Activated naive CD4-positive, alpha-beta T cell (primary cell): ENCODE measurements around the gene RXRB.
A peak's percentile ranks its signal among the peaks of the same experiment; 100 is the strongest.
"Not testable (repeated sequence)": the region's sequence is repeated elsewhere in the genome, so short reads cannot be mapped to it uniquely, and the experiment has no call there.

Experiments used
- DNase-seq, 4 experiments: peaks; one replicate each; lab custom pipeline; 2025; lab: John Stamatoyannopoulos, UW

Gene RXRB

GRCh38 chr6:33163540-33163939 is 36.9 kb downstream of the RXRB start:
- DNase-seq: no peak

DNA sequence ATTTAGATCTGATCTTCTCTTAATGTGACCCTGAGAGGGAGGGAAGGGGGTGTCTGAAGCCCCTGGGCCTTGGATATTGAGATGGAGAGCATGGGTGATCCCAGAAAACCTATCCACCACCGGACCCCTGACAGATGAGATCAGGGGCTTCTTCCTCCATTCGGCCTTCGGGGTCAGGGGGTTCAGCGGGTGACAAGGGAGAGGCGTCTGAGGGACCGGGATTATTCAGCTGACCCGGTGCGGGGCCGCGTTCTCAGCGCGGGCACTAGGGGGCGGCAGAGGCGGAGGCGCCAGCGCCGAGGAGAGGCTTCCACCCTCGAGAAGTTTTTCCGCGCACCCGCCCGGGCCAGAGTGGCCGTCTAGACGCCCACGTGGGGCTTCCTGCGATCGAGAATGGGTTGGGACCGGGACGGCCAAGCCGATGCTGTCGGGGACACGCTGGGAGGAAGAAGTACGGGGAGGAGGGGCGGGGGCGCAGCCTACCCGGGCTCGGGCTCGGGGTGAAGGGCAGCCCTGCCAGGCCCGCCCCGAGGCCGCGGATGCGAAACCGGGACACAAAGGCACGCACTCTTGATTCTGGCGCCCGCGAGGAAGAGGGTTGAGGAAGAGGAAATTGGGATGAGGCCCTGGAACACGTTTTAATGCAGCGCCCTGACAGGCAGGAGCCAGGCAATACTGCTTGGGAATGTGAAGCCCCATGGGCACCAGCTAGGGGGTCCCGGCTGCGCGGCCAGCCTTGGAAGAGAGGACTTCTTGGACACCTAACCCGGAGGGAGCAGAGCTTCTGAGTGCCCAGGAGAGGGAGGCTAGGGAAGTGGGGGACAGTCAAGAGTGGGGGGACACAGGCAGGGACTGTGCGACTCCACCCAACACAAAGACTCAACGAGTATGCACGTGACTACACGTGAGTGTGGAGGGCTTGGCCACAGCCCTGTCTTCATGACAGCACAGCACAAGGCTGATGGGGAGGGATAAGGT is 38.8 kb downstream of the RXRB start:
- DNase-seq: peak; percentile 62 to 79 (median 72)

DNA sequence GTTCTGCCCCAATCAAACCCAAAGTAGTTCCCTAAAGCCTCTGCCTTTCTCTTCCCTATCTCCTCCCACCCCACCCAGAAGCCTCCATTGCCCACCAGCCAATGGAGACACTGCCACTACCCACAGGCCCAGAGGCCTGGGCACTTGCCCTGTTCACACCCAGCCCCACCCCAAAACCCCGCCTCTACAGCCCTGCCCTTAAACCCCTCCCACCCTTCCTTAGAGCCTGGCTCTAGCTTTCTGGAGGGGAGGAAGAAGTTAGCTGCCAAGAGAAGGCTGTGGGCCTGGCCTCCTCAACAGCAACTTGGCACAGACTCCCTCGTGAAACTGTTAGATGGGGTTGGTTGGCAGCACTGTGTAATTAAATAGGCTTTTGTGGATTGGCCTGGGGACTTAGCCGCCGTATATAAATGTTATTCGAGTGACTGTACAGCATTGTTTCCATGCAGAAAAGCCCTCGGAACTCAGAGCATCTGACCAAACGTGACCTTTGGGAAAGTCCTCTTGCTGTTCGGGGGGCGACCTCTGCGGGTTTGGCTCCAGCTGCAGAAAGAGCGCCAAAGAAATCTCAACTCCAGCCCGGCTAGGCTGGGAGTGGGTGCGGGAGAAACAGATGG is 39.6 kb downstream of the RXRB start:
- no peak for DNase-seq

DNA sequence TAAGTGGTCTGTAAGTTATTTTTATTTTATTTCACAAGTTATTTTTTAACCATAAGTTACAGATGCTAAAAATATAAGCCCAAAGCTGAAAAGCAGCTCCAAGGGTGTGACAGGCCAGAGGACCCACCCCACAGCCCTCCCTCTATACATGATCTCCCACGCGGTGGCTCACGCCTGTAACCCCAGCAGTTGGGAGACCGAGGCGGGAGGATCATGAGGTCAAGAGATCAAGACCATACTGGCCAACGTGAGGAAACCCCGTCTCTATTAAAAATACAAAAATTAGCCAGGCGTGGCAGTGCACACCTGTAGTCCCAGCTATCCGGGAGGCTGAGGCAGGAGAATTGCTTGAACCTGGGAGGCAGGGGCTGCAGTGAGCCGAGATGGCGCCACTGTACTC is 40.4 kb downstream of the RXRB start:
- no peak for DNase-seq

- DNase-seq: no peak
These were observed 43.5 kb downstream of the RXRB start for GRCh38 chr6:33156964-33157363.

DNA sequence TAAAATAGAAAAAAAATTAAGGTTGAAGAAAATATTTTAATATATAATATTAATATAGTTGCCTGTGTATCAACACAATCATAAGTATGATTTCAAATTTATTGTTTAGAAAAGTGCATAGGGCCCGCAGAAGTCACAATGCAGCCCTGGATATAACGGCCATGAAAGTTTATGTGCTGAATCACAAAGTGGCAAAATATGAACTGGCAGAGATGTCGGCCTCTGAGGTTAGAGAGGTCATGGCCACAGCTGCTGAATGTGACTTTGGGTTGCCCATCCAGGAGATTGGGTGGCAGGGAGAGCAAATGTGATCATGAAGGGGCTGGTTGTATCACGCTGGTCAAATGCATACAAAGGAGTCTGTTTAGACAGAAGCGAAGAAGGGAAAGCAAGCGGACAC is 43.9 kb downstream of the RXRB start:
- DNase-seq: no peak

DNA sequence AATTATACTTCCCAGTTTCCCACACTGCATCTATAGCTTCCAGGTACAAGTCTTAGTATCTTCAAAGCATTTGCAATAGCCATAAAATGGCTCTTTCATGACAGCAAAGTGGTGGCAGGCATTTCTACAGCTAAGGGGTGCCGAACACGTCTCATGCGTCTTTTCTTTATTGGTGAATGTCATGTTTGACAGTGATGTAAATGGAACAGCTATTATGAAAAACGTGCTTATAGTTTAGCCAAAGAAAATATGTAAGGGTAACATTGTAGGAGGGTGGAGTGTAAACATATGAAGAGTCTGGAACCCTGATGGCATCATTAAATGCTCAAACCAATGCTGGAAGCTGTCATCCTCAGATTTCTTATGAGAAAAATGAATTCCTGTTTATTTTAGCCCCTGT is 46.1 kb downstream of the RXRB start:
- DNase-seq: no peak

GRCh38 chr6:33151050-33151449 is 49.4 kb downstream of the RXRB start:
- DNase-seq: no peak

DNA sequence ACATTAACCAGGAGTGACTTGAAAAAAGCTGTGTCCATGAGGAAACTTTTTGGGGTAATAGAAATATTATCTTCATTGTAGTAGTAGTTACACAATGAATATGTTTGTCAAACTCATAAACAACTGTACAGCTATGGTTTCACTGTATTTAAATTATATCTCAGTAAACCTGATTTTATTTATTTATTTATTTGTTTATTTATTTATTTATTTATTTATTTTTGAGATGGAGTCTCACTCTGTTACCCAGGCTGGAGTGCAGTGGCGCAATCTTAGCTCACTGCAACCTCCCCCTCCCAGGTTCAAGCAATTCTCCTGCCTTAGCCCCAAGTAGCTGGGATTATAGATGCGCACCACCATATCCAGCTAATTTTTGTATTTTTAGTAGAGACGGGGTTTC is 49.9 kb downstream of the RXRB start:
- not testable (repeated sequence) for DNase-seq

GRCh38 chr6:33147807-33148666 is 52.4 kb downstream of the RXRB start:
- no peak for DNase-seq

DNA sequence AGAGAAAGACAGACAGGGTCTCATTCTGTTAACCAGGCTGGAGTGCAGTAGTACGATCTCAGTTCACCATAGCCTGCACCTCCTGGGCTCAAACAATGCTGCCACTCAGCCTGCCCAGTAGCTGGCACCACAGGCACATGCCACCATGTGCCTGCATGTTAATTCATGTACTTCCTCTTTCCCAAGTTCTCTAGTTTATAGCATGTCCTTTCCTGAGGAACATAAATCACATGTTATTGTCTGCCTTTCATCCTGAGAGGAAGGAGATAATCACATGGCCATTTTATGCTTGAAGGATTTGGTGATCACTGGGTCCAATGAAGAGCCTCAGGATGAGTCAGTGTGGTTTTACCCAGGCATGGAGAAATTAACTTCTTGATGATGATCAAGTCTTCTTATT is 56.1 kb downstream of the RXRB start:
- no peak for DNase-seq
